Ascending aorta (tissue), 2 donors: ENCODE measurements around the gene HTT. TPM values are rescaled to one million over a fixed set of nuclear protein-coding genes. Genes with fewer than 3 reads are reported as not detected.

ENCODE experiments used
- DNase-seq, 2 donors: peaks; one replicate each; pipeline ENCODE4 v3.0.0-alpha.2; 2019; ENCODE audit warnings: low spot score in 2 of 2
- H3K27ac ChIP-seq, 2 donors: fragments of 200-600 bp; sonication (generic); one replicate each; pipeline ENCODE4 v1.5.1; 2016 to 2017; ENCODE audit warnings: mild to moderate bottlenecking in 1 of 2
- H3K27me3 ChIP-seq: fragments of 200-600 bp; sonication (generic); one replicate; pipeline ENCODE4 v1.5.1; 2017
- H3K36me3 ChIP-seq, 2 donors: fragments of 200-600 bp; sonication (generic); one replicate each; pipeline ENCODE4 v1.5.1; 2016
- H3K4me1 ChIP-seq, 2 donors: fragments of 200-600 bp; sonication (generic); one replicate each; pipeline ENCODE4 v1.5.1; 2016 to 2017; ENCODE audit warnings: mild to moderate bottlenecking in 1 of 2
- H3K4me3 ChIP-seq, 2 donors: fragments of 200-600 bp; sonication (generic); one replicate each; pipeline ENCODE4 v1.5.1; 2016 to 2017; ENCODE audit warnings: mild to moderate bottlenecking in 1 of 2
- H3K9me3 ChIP-seq, 2 donors: fragments of 200-600 bp; sonication (generic); one replicate each; pipeline ENCODE4 v1.5.1; 2016
- intact Hi-C: fragments of 100-400 bp; cut with DNase I; formaldehyde crosslinking; loops from one replicate; pipeline ENCODE4 v1.15.1; 2023
- total RNA-seq: library from RNA; depleted of rRNA; stranded (reverse); fragments of >200 nt; gene quantifications from one replicate; pipeline ENCODE4 v1.1.0, GENCODE V29; 2016
- TF ChIP-seq, protein P1 (sequence below), 3 experiments: fragments of 200-600 bp in 2 of 3; fragments of 450-650 bp in 1 of 3; sonication (generic) in 2 of 3; IDR thresholded peaks; one replicate each; pipeline ENCODE4 v1.5.1; 2016 to 2019; ENCODE audit warnings: antibody characterized with exemption in 3 of 3, mild to moderate bottlenecking in 1 of 3, moderate library complexity in 1 of 3

HTT gene
- total RNA-seq, 1 donor from 2014 or later, result 23.7 TPM

DNA sequence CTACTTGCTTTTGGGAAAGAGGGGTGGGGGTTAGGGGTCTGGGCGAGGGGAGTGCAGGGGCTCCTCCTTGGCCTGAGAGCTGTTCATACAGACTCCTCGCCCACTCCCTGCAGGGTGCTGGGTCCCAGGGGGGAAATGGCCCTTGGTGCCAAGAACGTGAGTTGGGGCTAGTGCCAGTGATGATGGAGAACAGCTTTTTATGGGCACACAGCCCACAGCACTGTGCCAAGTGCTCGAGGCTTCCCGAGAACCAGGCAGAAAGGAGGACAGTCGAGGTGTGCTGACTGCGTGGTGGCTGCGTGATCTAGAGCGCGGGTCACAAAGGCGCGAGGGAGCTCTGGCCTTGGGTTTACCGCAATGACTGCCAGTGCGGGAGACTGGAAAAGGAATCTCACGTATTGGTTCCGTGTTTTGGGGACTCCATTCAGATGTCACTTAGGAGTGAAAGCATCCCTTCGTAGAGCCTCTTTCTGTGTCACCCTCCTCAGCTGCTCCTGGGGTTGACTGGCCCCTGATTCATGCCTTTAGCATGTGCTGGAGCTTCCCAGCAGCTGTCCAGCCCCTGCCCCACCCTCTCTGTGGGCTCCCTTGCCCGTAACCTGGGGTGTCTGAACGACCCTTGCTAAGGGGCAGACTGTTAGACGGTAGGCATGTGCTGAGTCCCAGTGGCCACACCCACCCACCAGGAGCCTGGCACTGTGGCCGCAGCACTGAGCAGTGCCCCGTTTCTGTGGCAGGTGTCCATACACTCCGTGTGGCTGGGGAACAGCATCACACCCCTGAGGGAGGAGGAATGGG lies 153.6 kb downstream of the HTT start:
- Histone ChIP-seq H3K27ac (no peak overlapping the region), H3K4me3 (no peak overlapping the region), H3K36me3 (peaks cover 75 to 80% of the 10 kb centered on the region in 2 donors), H3K9me3 (no peaks in the 10 kb centered on the region), H3K27me3 (no peaks in the 10 kb centered on the region), H3K4me1 (no peaks in the 10 kb centered on the region)
- no peak for DNase-seq
- intact Hi-C loops, result no loop called here
- TF ChIP-seq, protein P1, sequence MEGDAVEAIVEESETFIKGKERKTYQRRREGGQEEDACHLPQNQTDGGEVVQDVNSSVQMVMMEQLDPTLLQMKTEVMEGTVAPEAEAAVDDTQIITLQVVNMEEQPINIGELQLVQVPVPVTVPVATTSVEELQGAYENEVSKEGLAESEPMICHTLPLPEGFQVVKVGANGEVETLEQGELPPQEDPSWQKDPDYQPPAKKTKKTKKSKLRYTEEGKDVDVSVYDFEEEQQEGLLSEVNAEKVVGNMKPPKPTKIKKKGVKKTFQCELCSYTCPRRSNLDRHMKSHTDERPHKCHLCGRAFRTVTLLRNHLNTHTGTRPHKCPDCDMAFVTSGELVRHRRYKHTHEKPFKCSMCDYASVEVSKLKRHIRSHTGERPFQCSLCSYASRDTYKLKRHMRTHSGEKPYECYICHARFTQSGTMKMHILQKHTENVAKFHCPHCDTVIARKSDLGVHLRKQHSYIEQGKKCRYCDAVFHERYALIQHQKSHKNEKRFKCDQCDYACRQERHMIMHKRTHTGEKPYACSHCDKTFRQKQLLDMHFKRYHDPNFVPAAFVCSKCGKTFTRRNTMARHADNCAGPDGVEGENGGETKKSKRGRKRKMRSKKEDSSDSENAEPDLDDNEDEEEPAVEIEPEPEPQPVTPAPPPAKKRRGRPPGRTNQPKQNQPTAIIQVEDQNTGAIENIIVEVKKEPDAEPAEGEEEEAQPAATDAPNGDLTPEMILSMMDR (IDR thresholded peaks at IDR 0.05), result no peak

DNA sequence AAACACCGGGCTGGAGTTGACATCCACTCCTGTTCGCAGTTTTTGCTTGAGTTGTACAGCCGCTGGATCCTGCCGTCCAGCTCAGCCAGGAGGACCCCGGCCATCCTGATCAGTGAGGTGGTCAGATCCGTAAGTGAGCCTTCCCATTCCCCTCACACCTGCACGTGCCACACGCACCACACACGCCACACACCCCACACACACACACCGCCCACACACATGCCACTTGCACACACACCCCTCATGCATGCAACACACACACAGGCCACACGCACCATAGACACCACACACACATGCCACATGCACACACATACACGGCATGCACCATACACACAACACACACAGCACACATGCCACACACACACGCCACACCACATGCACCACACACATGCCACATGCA lies 154.4 kb downstream of the HTT start:
- TF ChIP-seq, protein P1 (IDR thresholded peaks at IDR 0.05), result no peak

DNA sequence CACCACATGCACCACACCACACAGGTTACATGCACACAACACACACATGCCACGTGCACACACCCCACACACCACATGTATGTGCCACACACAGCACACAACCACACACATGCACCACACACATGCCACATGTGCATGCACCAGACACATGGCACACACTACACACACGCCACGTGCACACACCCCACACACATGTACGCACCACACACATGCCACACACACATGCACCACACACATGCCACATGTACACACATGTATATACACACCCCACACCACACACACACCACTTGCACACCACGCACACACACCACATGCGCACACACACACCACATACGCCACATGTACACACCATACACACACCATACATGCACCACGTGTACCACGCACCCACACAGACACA lies 154.8 kb downstream of the HTT start:
- intact Hi-C loops, result no loop called here
- TF ChIP-seq, protein P1 (IDR thresholded peaks at IDR 0.05), result no peak
- Histone ChIP-seq H3K27ac (no peak overlapping the region), H3K36me3 (peaks cover 75 to 80% of the 10 kb centered on the region in 2 donors), H3K27me3 (no peaks in the 10 kb centered on the region), H3K9me3 (no peaks in the 10 kb centered on the region), H3K4me3 (no peak overlapping the region), H3K4me1 (no peaks in the 10 kb centered on the region)
- no peak for DNase-seq

More for the DNA sequence above, 154.4 kb downstream of the HTT start:
- intact Hi-C loops, result no loop called here
- no peaks in the 10 kb centered on the region for H3K9me3 ChIP-seq
- DNase-seq, result no peak
- H3K36me3 ChIP-seq, result peaks cover 75 to 80% of the 10 kb centered on the region in 2 donors
- H3K27me3 ChIP-seq, result no peaks in the 10 kb centered on the region
- H3K4me3 ChIP-seq, result no peak overlapping the region
- H3K27ac ChIP-seq, result no peak overlapping the region
- H3K4me1 ChIP-seq, result no peaks in the 10 kb centered on the region

DNA sequence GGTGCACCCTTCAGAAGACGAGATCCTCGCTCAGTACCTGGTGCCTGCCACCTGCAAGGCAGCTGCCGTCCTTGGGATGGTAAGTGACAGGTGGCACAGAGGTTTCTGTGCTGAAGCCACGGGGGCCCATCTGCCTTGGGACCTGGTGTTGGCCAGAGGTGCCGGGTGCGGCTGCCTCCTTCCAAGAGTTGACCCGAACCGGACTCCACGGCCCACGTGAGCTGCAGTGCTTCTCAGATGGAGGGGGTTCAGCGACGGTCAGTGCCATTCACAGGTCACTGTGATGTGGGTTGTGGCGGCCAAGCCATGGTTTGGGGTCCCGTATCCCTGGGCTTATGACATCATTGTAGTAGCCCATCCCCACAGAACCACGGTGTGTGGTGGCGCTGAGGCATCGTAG lies 155.5 kb downstream of the HTT start:
- no peak for DNase-seq
- Histone ChIP-seq H3K27ac (no peak overlapping the region), H3K4me3 (no peak overlapping the region), H3K36me3 (peaks cover 76 to 78% of the 10 kb centered on the region in 2 donors), H3K27me3 (no peaks in the 10 kb centered on the region), H3K9me3 (no peaks in the 10 kb centered on the region), H3K4me1 (no peaks in the 10 kb centered on the region)
- TF ChIP-seq, protein P1 (IDR thresholded peaks at IDR 0.05), result no peak
- intact Hi-C loops, result no loop called here

DNA sequence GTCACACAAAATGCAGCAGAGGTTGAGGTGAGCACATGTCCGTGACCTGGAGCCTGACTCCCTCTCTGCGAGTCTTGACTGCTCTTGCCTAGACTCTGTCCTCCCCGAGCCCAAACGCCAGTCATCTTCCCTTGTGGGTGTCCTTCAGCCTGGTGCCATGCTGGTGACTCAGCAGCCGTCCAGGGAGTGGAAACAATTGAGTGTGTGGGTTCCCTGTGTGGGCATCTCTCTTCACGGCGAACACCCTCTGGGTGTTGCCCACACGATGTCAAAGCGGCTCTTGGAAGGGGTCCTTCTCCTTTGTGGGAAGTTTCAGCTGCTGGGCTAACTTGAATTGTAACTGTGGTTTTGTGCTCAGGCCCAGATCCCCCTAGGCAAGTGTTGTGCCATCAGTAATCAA lies 157.0 kb downstream of the HTT start:
- Histone ChIP-seq H3K4me1 (no peaks in the 10 kb centered on the region), H3K9me3 (no peaks in the 10 kb centered on the region), H3K27ac (no peak overlapping the region), H3K27me3 (no peaks in the 10 kb centered on the region), H3K36me3 (peaks cover 75 to 86% of the 10 kb centered on the region in 2 donors), H3K4me3 (no peak overlapping the region)
- DNase-seq, result no peak
- intact Hi-C loops, result no loop called here
- TF ChIP-seq, protein P1 (IDR thresholded peaks at IDR 0.05), result no peak
